Neural cell (in vitro differentiated cells): ENCODE measurements around the gene FAM161B.

Experiments
- CTCF ChIP-seq: fragments of 450-650 bp; IDR thresholded peaks from 2 replicates; pipeline ENCODE4 v1.5.1; 2014; ENCODE audit warnings: antibody characterized with exemption, mild to moderate bottlenecking, moderate library complexity; ENCODE audit not compliant: poor library complexity, severe bottlenecking
- EP300 ChIP-seq: fragments of 450-650 bp; conservative IDR thresholded peaks from 2 replicates; pipeline ENCODE4 v1.6.1; 2014; ENCODE audit warnings: antibody characterized with exemption, mild to moderate bottlenecking, moderate library complexity; ENCODE audit not compliant: poor library complexity, severe bottlenecking
- EZH2 ChIP-seq: fragments of 200-600, 300-800 bp; shearing (Covaris generic), sonication (generic); IDR thresholded peaks from 2 replicates; pipeline ENCODE4 v1.6.1; 2014; ENCODE audit warnings: antibody characterized with exemption, low read length, borderline replicate concordance, mild to moderate bottlenecking; ENCODE audit not compliant: insufficient read depth, poor library complexity, severe bottlenecking
- MXI1 ChIP-seq: fragments of 450-650 bp; conservative IDR thresholded peaks from 2 replicates; pipeline ENCODE4 v1.6.1; 2014; ENCODE audit warnings: antibody characterized with exemption, mild to moderate bottlenecking; ENCODE audit not compliant: poor library complexity, severe bottlenecking
- POLR2AphosphoS5 ChIP-seq: IDR thresholded peaks from 2 replicates; pipeline ENCODE4 v1.6.1; 2012
- RAD21 ChIP-seq: fragments of 450-650 bp; conservative IDR thresholded peaks from 2 replicates; pipeline ENCODE4 v1.6.1; 2014; ENCODE audit warnings: antibody characterized with exemption, mild to moderate bottlenecking, moderate library complexity
- REST ChIP-seq: IDR thresholded peaks from 2 replicates; pipeline ENCODE4 v1.6.1; 2012; ENCODE audit warnings: borderline replicate concordance
- SMC3 ChIP-seq: fragments of 450-650 bp; conservative IDR thresholded peaks from 2 replicates; pipeline ENCODE4 v1.6.1; 2014; ENCODE audit warnings: antibody characterized with exemption, mild to moderate bottlenecking, moderate library complexity; ENCODE audit not compliant: poor library complexity
- TAF1 ChIP-seq: IDR thresholded peaks from 2 replicates; pipeline ENCODE4 v1.6.1; 2012; ENCODE audit warnings: low read depth

- no peak for TF ChIP-seq CTCF
- no peak for TF ChIP-seq SMC3
- no peak for TF ChIP-seq REST
- no peak for TF ChIP-seq POLR2AphosphoS5
- TF ChIP-seq EP300: no peak
- no peak for TF ChIP-seq TAF1
- no peak for TF ChIP-seq EZH2
- no peak for TF ChIP-seq MXI1
- no peak for TF ChIP-seq RAD21
Observed at GRCh38 chr14:73958591-73958990, 8.7 kb upstream of the FAM161B start.
